HG03039 (cell line): Measurements from ENCODE around the gene HDAC9.

Experiments used
- ATAC-seq: cut with Tn5 transposase; IDR thresholded peaks from one replicate; pipeline ENCODE4 v1.9.1; 2021; ENCODE audit warnings: mild to moderate bottlenecking, moderate library complexity; ENCODE audit not compliant: unreplicated experiment

The HDAC9 gene

DNA sequence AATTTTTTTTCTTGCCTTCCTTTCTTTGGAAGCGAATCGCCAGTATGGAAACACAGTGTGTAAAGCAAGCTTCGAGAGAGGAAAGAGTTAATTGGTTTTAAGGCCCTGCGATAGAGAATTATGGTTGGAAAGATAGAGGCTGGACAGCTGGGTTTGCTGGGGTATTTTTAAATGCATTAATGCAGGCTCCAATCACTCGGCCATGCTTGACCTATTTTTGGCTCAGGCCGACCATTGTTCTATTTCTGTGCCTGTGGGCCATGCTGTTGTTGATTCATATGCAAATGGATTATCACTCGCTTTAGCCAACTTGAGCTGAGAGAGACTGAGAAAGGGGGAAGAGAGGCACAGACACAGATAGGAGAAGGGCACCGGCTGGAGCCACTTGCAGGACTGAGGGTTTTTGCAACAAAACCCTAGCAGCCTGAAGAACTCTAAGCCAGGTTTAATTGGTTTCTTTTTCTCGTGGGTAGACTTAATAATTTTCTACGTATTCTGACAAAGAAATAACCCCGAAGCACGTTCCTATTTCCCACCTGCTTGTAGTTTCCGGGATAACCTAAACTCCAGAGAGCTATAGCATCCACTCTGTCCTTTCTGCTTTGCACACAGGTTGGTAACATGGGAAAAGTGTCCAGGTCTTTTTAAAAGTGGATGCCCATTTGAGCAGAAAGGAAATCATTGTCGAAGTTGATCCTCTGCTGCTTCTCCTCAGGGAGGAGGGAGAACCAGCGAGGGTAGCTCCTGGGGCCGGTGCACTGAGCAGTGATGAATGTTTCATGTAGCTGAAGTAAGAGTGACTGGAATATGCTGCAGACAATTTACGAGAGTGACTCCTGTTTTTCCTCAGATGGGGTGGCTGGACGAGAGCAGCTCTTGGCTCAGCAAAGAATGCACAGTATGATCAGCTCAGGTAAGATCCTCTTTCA, at the start of gene HDAC9:
HDAC9 (plus strand) TSS at position 338 of the 929 bp plus-strand sequence; CDS start at position 892, 554 bp downstream.
- peak; percentile 83 for ATAC-seq

DNA sequence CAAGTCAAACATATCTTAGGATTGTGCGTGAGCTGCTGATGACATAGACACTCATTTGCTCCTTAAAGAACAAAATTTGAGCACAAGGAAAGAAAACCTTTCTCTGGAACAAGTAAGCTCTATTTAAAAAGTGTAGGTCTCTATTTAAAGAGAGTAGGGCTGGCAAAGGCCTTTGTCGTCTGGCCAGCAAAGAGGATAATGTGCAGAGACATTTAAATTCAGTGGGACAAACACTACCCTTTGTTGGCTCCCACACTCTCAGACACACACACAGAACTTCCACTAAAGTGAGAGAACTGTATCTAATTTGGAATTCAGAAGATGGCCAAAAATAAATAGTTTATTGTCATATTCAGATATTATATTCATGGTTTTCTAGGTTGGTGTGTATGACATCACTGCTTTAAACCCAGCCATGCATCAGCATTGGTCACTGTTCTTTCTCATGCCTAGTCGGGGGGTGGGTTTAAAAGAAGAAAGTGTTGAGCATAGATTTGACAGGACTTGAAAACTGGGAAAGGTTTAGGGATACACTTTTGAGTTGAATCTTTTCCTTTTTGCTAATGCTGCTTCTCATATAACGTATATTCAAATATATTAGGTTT, 49.5 kb upstream of the HDAC9 start:
- ATAC-seq, result no peak

DNA sequence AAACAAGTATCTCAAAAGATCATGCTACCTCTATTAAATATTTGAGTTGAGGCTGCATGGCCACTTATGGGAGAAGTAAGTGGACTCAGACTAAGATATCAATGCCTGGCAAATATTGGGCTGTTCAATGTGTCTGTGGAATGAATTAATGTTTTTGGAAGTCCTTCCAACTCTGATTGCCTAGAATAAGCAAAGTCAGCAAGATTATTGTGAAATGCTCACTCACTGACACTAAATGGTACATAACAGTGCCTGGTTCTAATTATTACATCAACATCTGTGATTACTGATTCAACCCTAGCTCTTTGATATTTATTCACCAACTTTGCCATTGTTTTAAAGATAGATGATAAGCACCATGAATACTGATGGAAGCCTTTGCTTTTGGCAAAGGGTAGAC, 45.5 kb upstream of the HDAC9 start:
- ATAC-seq, result no peak

DNA sequence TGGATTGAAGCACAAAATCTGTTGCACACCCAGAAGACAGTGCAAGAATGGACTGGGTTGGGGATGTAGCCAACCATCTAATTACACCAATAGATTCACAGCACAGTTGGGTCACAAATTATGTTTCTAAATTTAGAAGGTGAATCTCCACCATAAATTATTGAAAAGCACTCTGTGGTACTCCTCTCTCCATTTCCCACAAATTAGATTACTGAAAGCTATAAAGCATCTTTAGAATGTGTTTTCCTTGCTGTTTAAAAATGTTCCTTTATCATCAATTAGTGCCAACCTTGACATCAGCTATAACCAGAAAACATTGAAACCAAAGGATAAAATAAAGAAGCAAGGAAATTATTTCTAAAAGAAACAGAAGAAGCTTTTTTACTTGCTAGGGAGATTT, 39.9 kb upstream of the HDAC9 start:
- ATAC-seq, result no peak

DNA sequence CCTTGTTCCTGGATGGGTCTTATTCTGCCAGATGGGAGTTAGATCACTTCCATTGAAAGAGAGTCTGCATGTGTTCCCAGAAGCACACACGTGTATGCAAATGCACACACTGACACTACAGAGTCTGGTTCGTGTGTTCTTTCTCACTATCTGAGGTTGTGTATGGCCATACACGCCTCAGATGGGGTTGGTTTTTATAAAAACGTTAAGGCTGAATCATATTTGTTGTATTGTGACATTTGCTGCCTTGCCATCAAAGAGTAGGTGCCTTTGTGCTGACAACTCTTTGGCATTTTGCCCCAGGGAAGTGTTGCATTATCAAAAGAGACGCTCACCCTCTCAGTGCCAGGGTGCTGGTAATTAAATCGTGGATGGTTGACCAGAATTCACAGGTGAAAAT, 37.7 kb upstream of the HDAC9 start:
- no peak for ATAC-seq

DNA sequence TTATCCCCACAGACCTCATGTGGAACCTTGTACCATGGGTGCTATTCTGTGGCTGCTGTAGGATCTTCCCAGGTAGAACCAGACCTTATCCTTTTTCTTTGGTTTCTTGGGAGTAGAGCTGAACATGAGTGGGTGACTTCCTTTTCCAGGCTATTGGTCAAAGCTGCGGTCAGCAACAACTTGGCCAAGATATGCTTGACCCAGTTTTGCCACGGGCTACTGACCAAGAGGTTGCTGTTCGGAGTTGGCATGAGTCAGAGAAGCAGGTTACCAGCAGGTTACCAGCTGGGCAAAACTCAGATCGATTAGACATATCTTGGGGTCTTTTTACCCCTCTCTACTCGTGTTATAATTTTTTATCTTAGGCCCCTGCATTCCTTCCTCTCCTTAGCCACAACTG, 36.7 kb upstream of the HDAC9 start:
- no peak for ATAC-seq

DNA sequence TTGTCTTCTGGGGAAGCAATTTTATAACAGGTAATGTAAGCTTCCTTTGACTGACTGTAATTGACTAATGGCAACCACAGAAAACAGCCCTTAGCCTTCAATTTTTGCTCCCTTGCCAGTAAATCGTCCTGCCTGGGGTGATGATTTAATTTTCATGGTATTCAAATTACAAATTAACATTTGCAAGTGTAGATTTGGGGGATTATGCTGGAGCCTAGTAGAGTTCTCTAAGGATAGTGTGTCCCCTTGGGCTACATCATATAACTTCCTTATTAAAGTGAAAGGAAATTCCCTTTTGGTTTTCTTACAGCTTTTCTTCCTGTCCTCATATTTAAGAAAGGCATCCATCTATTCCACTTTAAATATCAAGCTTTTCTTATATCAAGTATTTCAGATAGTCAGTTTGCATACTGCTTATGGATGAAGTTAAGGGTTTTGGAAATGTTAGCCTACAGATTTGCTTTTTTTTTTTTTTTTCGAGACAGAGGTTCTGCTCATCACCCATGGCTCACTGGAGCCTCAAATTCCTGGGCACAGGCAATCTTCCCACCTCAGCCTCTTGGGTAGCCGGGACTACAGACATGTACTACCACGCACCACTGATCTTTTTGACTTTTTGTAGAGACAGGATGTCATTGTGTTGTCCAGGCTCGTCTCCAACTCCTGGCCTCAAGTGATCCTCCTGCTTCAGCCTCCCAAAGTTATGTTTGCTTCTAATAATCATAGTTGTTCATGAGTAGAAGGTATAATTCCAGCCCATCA, 35.9 kb upstream of the HDAC9 start:
- ATAC-seq, result no peak

DNA sequence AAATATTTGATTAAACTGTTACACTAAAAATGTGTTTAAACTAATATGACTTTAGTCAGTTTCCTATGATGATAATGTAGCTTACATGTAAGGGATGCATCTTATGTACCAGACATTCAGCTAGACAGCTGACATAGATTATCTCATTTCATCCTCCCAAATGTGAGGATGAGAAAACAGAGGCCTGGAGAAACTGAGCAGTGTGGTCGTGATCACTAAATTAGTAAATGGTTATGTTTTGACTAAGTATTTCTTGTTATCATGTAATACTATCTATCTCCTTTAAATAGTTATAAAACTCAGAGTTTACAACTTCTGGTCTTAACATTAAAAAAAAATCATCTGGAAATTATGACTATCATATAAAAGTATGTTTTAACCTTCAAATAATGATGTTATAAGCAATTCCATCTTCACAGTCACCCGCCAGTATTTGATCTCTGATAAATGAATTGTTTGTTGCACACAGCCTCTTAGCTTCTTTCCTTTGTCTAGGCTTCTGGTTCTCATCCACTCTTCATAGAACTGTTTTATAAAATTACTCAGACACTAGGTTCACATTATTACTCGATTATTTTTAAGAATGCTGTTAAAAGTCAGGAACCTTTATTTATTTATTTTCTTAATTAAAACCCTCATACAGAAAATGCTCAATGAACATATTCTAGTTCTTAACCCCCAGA, 33.6 kb upstream of the HDAC9 start:
- ATAC-seq, result peak; percentile 51

DNA sequence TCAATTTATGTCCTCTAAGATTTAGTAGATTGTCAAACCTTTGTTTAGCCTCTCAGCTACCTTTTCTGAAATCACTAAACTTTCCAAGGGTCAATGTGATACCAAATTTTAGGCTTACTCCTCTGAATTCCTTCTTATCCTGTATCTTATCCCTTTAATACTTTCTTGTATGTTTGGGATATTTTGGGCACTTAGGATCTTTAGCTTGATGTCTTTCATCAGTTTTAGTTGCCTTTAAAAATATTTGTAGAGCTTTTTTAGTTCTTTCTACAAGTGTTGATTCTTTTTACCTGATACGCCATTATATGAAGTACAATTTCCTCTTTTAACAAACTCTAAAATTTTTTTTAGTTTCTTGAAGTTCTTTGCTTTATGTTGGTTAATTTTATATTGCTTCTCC, 30.7 kb upstream of the HDAC9 start:
- no peak for ATAC-seq

DNA sequence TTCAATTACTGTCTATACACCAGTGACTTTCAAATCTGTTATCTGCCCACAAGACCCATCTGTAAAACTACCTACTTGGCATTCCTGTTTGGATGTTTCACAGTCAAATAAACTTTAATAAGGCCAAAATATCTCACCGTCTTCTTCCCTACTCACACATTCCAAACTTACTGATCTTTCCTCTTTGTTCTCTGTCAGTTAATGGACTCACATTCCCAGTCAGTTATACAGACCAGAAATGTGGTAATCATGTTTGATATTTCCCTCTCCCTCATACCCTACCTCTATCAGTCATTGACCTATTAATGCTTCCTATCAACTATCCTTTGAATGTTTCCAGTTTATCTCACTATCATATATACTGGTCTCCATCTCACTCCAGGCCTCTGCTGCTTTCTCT, 28.5 kb upstream of the HDAC9 start:
- ATAC-seq, result no peak

DNA sequence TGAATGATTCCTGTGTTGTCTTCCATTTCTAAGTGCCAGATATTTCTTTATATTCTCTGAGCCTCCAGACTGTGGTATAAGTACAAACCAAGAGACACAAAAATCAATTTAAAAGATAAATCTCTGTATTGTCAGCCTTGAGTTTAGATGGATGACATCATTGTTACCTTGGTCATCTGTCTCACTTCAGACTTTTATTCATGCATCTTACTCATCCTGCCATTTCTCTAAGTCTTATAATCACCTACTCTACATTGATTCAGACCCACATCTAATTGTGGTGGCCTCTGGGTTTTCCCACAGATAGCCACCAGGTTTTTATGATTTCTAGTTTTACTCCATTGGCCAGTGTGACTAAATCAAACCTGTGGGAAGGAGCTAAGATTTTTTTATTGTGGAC, 26.8 kb upstream of the HDAC9 start:
- no peak for ATAC-seq

DNA sequence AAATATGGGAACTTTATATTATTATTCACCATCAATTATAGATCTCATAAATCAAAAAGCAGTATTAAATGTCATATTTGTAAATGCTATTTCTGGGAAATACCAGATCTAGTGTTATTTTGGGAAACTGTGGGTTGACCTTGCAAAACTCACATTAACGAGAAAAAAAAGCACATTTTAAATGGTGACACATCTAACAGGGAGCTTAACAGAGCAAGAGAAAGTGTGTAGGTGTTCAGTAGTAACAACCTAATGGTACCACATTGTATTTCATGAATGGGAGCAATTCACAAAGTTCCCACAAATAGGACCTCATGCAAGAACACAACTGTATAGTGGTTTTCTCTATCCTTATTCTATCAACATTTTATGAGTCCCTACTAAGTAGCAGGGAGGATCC, 26.2 kb upstream of the HDAC9 start:
- ATAC-seq, result no peak

DNA sequence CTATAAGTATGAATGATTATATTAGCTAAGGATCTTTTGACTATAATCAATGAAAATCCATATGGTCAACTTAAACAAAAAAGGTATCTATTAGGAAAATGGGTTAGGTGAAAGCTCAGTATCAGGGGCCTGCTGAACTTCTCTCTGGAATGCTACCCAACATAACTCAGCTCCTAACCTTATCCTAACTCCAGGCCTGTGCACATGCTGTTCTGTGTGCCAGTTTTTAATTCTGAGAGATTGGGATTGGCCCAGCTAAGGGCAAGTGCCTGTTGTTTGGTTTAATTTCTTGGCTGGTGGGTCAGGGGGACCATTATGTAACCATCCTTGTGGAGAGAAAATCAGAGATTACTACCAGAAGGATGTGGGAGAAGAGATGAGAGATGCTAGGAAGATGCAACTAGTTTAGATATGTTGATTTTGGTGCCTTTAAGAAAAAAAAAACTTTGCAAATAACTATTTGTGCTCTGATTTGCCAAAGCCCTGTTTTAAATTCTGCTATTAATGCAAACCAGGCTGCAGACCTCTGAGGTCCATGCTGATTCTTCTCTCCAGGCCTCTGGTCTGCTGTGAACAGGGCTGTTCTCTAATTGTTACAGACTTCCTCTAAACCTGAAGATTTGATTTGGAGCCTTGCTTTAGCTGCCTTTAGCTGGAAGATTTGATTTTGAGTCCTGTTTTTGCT, 23.9 kb upstream of the HDAC9 start:
- ATAC-seq, result no peak

DNA sequence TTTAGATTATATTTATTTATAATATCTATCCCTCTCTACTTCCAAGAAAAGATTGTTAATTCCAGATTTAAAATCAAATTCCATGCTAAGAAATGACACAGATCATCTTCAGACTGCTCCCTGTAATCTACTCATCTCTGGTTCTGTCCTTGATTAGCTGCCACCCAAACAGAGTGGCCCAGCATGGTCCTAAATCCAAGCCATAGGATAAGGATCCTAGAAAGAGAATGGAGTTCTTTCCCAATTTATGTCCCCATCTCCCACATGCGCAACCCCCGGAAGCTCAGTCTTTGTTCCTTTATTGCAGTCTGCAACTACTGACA, 23.4 kb upstream of the HDAC9 start:
- no peak for ATAC-seq

DNA sequence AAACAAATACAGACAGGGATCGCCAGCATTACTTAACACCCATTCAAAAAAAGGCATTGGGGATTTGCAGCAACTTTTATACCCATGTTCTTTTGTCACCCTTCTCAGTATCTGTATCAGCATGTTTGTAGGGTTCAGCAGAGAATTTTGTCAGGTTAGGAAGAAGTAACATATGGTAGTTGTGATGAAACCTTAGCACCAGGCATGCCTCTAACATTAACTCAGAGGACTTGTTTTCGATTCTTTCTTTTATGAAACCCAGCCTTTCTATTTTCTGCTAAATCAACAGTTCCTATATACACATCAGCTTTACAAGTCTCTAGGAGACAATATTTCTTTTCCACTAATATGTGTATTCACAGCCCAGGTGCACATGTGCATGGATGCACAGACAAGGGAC, 22.4 kb upstream of the HDAC9 start:
- ATAC-seq, result no peak

DNA sequence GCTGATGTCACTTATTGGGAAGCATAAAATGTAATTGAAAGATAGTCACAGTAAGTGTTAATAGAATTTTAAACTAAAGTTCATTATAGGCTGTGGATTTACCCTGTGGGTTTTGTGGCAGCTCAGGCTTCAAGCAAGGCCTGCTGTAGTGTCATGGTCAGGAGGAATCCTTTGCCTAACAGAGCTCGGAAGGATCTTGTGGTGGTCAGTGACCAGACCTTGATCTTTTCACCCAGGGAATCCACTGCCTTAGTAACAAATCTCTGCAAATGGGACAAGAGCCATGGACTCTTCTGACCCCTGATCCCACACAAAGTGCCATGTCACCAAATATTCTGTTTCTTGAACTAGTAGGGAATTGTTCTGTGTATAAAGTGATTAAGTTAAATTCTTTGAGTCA, 20.6 kb upstream of the HDAC9 start:
- ATAC-seq, result no peak

DNA sequence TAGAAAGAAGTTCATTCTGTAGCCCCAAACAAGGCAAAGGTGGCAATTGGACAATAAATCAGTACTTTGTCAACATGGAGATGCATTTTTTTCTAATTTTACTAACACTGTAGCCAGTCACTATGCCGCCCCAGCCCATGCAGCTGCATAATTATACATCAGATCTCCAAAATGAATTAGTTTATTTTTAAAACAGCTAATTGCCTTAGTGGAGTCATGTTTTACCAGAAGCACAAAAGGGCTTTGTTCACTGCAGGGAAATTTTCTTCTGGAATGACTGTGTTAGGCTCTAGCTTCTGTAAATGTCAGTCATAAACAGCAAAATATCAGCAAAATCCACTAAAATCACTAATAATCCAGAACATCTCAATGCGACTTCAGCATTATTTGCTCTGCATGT, 20.1 kb upstream of the HDAC9 start:
- ATAC-seq, result no peak

DNA sequence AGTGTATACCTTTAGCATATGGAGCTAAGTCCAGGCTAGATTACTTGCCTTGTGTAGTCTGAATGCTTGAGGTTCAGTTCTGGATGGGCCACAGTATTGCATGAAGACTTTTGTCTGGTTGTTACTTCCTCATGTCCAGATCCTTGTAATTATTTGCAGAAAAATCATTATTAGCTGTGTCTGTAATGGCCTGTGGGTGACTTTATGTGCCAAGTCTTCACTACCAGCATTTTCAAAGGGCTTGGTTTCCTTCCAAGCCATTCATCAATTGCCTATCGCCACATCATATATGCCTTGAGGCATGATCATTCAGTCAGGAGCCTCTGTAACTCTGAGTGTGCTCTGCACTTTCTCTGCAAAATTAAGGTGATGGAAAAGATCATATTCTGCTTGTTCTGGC, 13.8 kb upstream of the HDAC9 start:
- ATAC-seq, result no peak

DNA sequence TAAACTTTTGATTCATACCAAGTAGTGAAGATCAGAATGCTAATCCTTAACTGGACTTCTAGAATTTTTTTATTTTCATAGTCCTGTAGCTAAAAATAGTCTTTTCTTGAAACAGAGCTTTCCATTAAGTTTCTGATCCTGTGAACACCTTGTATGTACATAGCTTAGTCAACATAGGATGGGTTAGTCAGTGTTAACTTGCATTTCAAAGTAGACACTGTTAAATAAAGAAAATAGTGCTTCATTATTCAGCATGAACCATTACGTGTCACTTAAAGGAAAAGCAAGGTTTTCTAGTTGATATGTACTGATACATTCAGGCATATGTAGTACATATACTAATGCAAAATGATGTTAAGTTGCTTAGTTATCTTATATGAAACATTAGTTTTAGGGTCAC, 7.5 kb upstream of the HDAC9 start:
- ATAC-seq, result no peak

DNA sequence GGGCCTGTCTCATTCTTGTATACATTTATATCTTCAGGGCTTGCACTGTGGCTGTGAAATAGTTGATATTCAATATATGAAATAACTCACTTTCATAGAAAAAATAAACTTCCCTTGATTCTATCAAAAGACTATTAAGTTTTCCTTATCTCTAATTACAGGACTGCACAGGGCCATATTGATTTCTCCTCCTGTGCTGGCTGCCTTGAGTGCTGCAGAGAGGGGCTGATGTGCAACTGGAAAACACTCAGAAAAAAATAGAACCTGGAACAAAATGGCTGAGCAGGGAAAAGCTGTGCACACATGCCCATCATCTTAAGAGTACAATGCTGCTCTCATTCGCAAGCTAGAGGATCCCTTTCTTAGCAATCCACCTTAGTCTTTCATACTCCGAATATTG, 5.9 kb upstream of the HDAC9 start:
- no peak for ATAC-seq

DNA sequence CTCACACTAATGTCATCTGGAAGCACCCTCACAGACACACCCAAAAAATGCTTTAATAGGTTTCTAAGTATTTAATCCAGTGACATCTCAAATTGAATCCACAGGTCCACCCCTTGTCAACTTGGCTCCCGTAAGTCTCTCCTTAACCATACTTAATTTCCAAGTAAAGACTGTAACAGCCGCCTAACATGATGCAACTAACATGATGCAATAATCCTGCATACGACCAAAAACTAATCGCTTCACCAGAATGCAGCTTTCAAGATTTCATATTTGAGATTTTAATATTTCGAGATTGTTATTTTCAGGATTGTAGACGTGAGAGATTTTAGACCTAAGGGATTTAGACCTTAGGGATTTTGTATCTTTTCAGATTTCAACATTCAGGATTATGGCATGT, 3.7 kb upstream of the HDAC9 start:
- ATAC-seq, result no peak
